ENCODE results near the gene SIM1. TPM values are rescaled to one million over a fixed set of nuclear protein-coding genes. Genes with fewer than 3 reads are reported as not detected.

Gene SIM1
- total RNA-seq, 1 experiment from 2014 or later: not detected

DNA sequence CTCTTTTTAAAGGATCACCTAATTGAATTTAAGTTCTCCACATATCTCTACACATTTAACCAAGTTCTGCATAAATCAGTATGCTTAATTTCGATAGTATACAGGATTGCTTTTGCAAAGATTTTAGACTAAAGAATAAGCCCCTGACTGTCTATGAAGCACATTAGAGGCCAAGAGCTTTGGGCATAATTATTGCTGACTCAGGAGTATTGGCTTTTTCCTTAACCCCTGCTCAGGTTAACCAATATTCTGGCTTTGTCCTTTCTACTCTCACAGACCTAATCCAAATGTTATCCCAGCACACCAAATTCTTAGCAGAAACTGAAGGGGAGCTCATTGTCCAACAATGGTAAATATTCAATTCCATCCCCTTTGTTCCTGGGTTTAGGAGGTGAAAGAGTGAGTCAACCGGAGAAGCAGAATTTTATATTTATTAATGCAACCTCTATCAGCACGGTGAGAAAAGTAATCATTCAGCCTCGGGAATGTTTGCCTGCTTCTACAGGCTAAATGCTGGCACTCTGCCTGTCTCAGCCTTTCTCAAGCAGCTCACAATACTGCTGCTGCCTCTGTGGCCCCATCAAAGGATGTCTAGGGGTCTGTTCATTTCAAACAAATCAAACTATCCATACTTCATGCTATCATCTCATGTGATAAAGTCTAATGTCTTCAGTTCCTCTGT lies 125.0 kb downstream of the SIM1 start:
- CTCF ChIA-PET: interaction anchor here (0.5 kb wide), 1 partner anchor 27 kb away, joined by 6 read pairs; no protein-coding TSS in a partner anchor
- DNase-seq (ENCODE audit: low read depth, low spot score) (no peak), ATAC-seq (no peak)
- BruUV-seq (replicated peaks): no TSS peak
- intact Hi-C loops (cut with micrococcal nuclease; ENCODE audit: unreplicated experiment): no loop called here
- Histone ChIP-seq H3K4me3 (ENCODE audit: low read depth in 2 of 2, low read length in 2 of 2) (no peak overlapping the region), H3K4me1 (ENCODE audit: control insufficient read depth, insufficient read depth, low read length) (no peaks in the 10 kb centered on the region), H3K27ac (ENCODE audit: low read length) (no peak overlapping the region), H3K27me3 (ENCODE audit: control insufficient read depth, insufficient read depth, low read length) (no peaks in the 10 kb centered on the region), H3K9me3 (ENCODE audit: control insufficient read depth, insufficient read depth, low read depth, low read length) (no peaks in the 10 kb centered on the region), H3K36me3 (ENCODE audit: control insufficient read depth, insufficient read depth, low read length) (no peaks in the 10 kb centered on the region)
- POLR2A ChIA-PET: no interaction called here
- in situ Hi-C loops (cut with HindIII; ENCODE audit: low pct_unique_long_range_greater_than_20kb, low sequenced_read_pairs): no loop called here
- TF ChIP-seq REST (IDR thresholded peaks at IDR 0.05; ENCODE audit: insufficient read depth in 1 of 2, low read depth in 2 of 2, low read length in 1 of 2) (no peak), TCF7L2 (IDR thresholded peaks at IDR 0.05; ENCODE audit: low read depth, low read length) (no peak), SIN3A (IDR thresholded peaks at IDR 0.05; ENCODE audit: borderline replicate concordance, insufficient read depth, low read depth, low read length) (no peak), POLR2AphosphoS5 (IDR thresholded peaks at IDR 0.05; ENCODE audit: low read depth, low read length) (no peak)
- TF ChIP-seq, protein P1, sequence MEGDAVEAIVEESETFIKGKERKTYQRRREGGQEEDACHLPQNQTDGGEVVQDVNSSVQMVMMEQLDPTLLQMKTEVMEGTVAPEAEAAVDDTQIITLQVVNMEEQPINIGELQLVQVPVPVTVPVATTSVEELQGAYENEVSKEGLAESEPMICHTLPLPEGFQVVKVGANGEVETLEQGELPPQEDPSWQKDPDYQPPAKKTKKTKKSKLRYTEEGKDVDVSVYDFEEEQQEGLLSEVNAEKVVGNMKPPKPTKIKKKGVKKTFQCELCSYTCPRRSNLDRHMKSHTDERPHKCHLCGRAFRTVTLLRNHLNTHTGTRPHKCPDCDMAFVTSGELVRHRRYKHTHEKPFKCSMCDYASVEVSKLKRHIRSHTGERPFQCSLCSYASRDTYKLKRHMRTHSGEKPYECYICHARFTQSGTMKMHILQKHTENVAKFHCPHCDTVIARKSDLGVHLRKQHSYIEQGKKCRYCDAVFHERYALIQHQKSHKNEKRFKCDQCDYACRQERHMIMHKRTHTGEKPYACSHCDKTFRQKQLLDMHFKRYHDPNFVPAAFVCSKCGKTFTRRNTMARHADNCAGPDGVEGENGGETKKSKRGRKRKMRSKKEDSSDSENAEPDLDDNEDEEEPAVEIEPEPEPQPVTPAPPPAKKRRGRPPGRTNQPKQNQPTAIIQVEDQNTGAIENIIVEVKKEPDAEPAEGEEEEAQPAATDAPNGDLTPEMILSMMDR (IDR thresholded peaks at IDR 0.05): no peak

DNA sequence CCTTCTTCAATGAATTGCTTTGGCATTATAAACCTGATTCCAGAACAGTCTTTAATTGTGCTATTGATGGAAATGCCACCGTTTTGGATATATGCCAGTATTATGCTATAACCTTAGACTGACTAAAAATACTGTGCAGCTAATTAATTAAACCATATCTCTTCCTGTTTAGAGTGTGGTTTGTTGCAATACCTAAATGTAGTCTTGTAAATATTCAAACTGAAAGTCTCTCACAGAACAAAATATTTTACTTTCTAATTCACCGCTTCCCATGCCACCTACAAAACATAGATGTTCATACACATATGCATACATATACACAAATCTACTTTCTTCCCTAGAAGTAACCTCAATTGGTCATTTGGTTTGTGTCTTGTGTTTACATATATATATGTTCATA lies 126.6 kb downstream of the SIM1 start:
- Histone ChIP-seq H3K27me3 (ENCODE audit: control insufficient read depth, insufficient read depth, low read length) (no peaks in the 10 kb centered on the region), H3K27ac (ENCODE audit: low read length) (no peak overlapping the region), H3K4me1 (ENCODE audit: control insufficient read depth, insufficient read depth, low read length) (no peaks in the 10 kb centered on the region), H3K36me3 (ENCODE audit: control insufficient read depth, insufficient read depth, low read length) (no peaks in the 10 kb centered on the region), H3K9me3 (ENCODE audit: control insufficient read depth, insufficient read depth, low read depth, low read length) (no peaks in the 10 kb centered on the region), H3K4me3 (ENCODE audit: low read depth in 2 of 2, low read length in 2 of 2) (no peak overlapping the region)
- ATAC-seq (no peak), DNase-seq (ENCODE audit: low read depth, low spot score) (no peak)
- TF ChIP-seq, protein P1 (IDR thresholded peaks at IDR 0.05): no peak
- TF ChIP-seq SIN3A (IDR thresholded peaks at IDR 0.05; ENCODE audit: borderline replicate concordance, insufficient read depth, low read depth, low read length): no peak
- no peak for TF ChIP-seq TCF7L2 (IDR thresholded peaks at IDR 0.05; ENCODE audit: low read depth, low read length)
- no peak for TF ChIP-seq REST (IDR thresholded peaks at IDR 0.05; ENCODE audit: insufficient read depth in 1 of 2, low read depth in 2 of 2, low read length in 1 of 2)
- no peak for TF ChIP-seq POLR2AphosphoS5 (IDR thresholded peaks at IDR 0.05; ENCODE audit: low read depth, low read length)
- ChIA-PET CTCF (no interaction called here), POLR2A (no interaction called here)
- in situ Hi-C loops (cut with HindIII; ENCODE audit: low pct_unique_long_range_greater_than_20kb, low sequenced_read_pairs): no loop called here
- intact Hi-C loops (cut with micrococcal nuclease; ENCODE audit: unreplicated experiment): no loop called here
- no TSS peak for BruUV-seq (replicated peaks)

All from Panc1 (cell line).